ENCODE results near the gene SCN10A.

- no peak for TF ChIP-seq CTCF (IDR thresholded peaks at IDR 0.05)
- no peak for TF ChIP-seq EP300 (IDR thresholded peaks at IDR 0.05)
- no peak for TF ChIP-seq POLR2A (IDR thresholded peaks at IDR 0.05)
Observed at GRCh38 chr3:38811822-38812221, 4.2 kb downstream of the SCN10A start.

Measured in ovary (tissue), 3 donors.